Measurements from ENCODE around the gene NDUFC2. TPM values are rescaled to one million over a fixed set of nuclear protein-coding genes. Genes with fewer than 3 reads are reported as not detected.
"Not testable (repeated sequence)": the region's sequence is repeated elsewhere in the genome, so short reads cannot be mapped to it uniquely, and the experiment has no call there.

Gene NDUFC2
- total and polyA plus RNA-seq, 2 donors, result 67.9 to 193 TPM

GRCh38 chr11:78086521-78087074 lies 6.9 kb upstream of the NDUFC2 start:
- H3K27ac ChIP-seq (ENCODE audit: low read depth); H3K36me3 ChIP-seq (ENCODE audit: insufficient read depth); H3K4me3 ChIP-seq (ENCODE audit: low read depth, low read length); H3K4me1 ChIP-seq (ENCODE audit: insufficient read depth); DNase-seq (ENCODE audit: extremely low spot score): not testable (repeated sequence)
- WGBS, result 82% methylated on average over 6 of the region's 6 CpGs

- 65% methylated on average over 3 of the region's 3 CpGs for WGBS
Observed at GRCh38 chr11:78085972-78086371, 6.3 kb upstream of the NDUFC2 start.

GRCh38 chr11:78084506-78084905 lies 4.8 kb upstream of the NDUFC2 start:
- H3K4me1 ChIP-seq (ENCODE audit: insufficient read depth), result not testable (repeated sequence)

More at GRCh38 chr11:78085972-78086371, 6.3 kb upstream of the NDUFC2 start:
- no peak for DNase-seq (ENCODE audit: extremely low spot score)
- Histone ChIP-seq H3K4me1 (ENCODE audit: insufficient read depth) (no peaks in the 10 kb centered on the region), H3K4me3 (ENCODE audit: low read depth, low read length) (no peak overlapping the region), H3K36me3 (ENCODE audit: insufficient read depth) (no peaks in the 10 kb centered on the region), H3K27ac (ENCODE audit: low read depth) (no peak overlapping the region)

GRCh38 chr11:78083021-78083420 lies 3.4 kb upstream of the NDUFC2 start:
- H3K36me3 ChIP-seq (ENCODE audit: insufficient read depth), result no peaks in the 10 kb centered on the region
- no peak overlapping the region for H3K27ac ChIP-seq (ENCODE audit: low read depth)
- no peaks in the 10 kb centered on the region for H3K4me1 ChIP-seq (ENCODE audit: insufficient read depth)
- 52% methylated on average over 4 of the region's 4 CpGs for WGBS
- no peak overlapping the region for H3K4me3 ChIP-seq (ENCODE audit: low read depth, low read length)
- no peak for DNase-seq (ENCODE audit: extremely low spot score)

More at GRCh38 chr11:78084506-78084905, 4.8 kb upstream of the NDUFC2 start:
- H3K27ac ChIP-seq (ENCODE audit: low read depth); H3K4me3 ChIP-seq (ENCODE audit: low read depth, low read length); DNase-seq (ENCODE audit: extremely low spot score); H3K36me3 ChIP-seq (ENCODE audit: insufficient read depth): not testable (repeated sequence)
- 83% methylated on average over 8 of the region's 8 CpGs for WGBS

GRCh38 chr11:78082146-78082545 lies 2.5 kb upstream of the NDUFC2 start:
- H3K27ac ChIP-seq (ENCODE audit: low read depth), result no peak overlapping the region
- H3K4me3 ChIP-seq (ENCODE audit: low read depth, low read length), result no peak overlapping the region
- no peak for DNase-seq (ENCODE audit: extremely low spot score)
- no peaks in the 10 kb centered on the region for H3K36me3 ChIP-seq (ENCODE audit: insufficient read depth)
- 88% methylated on average over 8 of the region's 8 CpGs for WGBS
- H3K4me1 ChIP-seq (ENCODE audit: insufficient read depth), result no peaks in the 10 kb centered on the region

GRCh38 chr11:78081583-78081982 lies 1.9 kb upstream of the NDUFC2 start:
- H3K4me1 ChIP-seq (ENCODE audit: insufficient read depth), result peaks cover under 1% of the 10 kb centered on the region
- H3K4me3 ChIP-seq (ENCODE audit: low read depth, low read length), result no peak overlapping the region
- 92% methylated on average over 6 of the region's 6 CpGs for WGBS
- no peak overlapping the region for H3K27ac ChIP-seq (ENCODE audit: low read depth)
- no peaks in the 10 kb centered on the region for H3K36me3 ChIP-seq (ENCODE audit: insufficient read depth)
- DNase-seq (ENCODE audit: extremely low spot score), result no peak

- Histone ChIP-seq H3K4me3 (ENCODE audit: low read depth, low read length) (no peak overlapping the region), H3K27ac (ENCODE audit: low read depth) (no peak overlapping the region), H3K36me3 (ENCODE audit: insufficient read depth) (no peaks in the 10 kb centered on the region), H3K4me1 (ENCODE audit: insufficient read depth) (peaks cover 2% of the 10 kb centered on the region)
- 82% methylated on average over 11 of the region's 11 CpGs for WGBS
- DNase-seq (ENCODE audit: extremely low spot score), result no peak
Observed at GRCh38 chr11:78080818-78081495, 1.3 kb upstream of the NDUFC2 start.

- no peak for DNase-seq (ENCODE audit: extremely low spot score)
- H3K36me3 ChIP-seq (ENCODE audit: insufficient read depth), result no peaks in the 10 kb centered on the region
- 59% methylated on average over 23 of the region's 23 CpGs for WGBS
- peak overlapping the region; percentile 91 for H3K27ac ChIP-seq (ENCODE audit: low read depth)
- peaks cover 2% of the 10 kb centered on the region for H3K4me1 ChIP-seq (ENCODE audit: insufficient read depth)
- H3K4me3 ChIP-seq (ENCODE audit: low read depth, low read length), result peak overlapping the region; percentile 90
Observed at GRCh38 chr11:78080084-78080817, 589 bp upstream of the NDUFC2 start.

GRCh38 chr11:78078218-78079167 lies 1.2 kb downstream of the NDUFC2 start:
- H3K4me3 ChIP-seq (ENCODE audit: low read depth, low read length), result peak overlapping the region; percentile 90
- H3K4me1 ChIP-seq (ENCODE audit: insufficient read depth), result peaks cover 2% of the 10 kb centered on the region
- DNase-seq (ENCODE audit: extremely low spot score), result no peak
- H3K36me3 ChIP-seq (ENCODE audit: insufficient read depth), result no peaks in the 10 kb centered on the region
- WGBS, result 33% methylated on average over 21 of the region's 21 CpGs
- no peak overlapping the region for H3K27ac ChIP-seq (ENCODE audit: low read depth)

- not testable (repeated sequence) for DNase-seq (ENCODE audit: extremely low spot score); H3K27ac ChIP-seq (ENCODE audit: low read depth); H3K36me3 ChIP-seq (ENCODE audit: insufficient read depth); H3K4me3 ChIP-seq (ENCODE audit: low read depth, low read length); H3K4me1 ChIP-seq (ENCODE audit: insufficient read depth)
- WGBS, result 78% methylated on average over 4 of the region's 4 CpGs
Observed at GRCh38 chr11:78077592-78077991, 2.1 kb downstream of the NDUFC2 start.

GRCh38 chr11:78076733-78077403 lies 2.8 kb downstream of the NDUFC2 start:
- Histone ChIP-seq H3K4me3 (ENCODE audit: low read depth, low read length) (no peak overlapping the region), H3K4me1 (ENCODE audit: insufficient read depth) (peaks cover 2% of the 10 kb centered on the region), H3K36me3 (ENCODE audit: insufficient read depth) (no peaks in the 10 kb centered on the region), H3K27ac (ENCODE audit: low read depth) (no peak overlapping the region)
- WGBS, result 88% methylated on average over 6 of the region's 6 CpGs
- DNase-seq (ENCODE audit: extremely low spot score), result no peak

GRCh38 chr11:78074756-78075155 lies 4.9 kb downstream of the NDUFC2 start:
- H3K4me1 ChIP-seq (ENCODE audit: insufficient read depth), result peaks cover 2% of the 10 kb centered on the region
- no peak overlapping the region for H3K4me3 ChIP-seq (ENCODE audit: low read depth, low read length)
- DNase-seq (ENCODE audit: extremely low spot score), result no peak
- H3K27ac ChIP-seq (ENCODE audit: low read depth), result no peak overlapping the region
- 79% methylated on average over 6 of the region's 6 CpGs for WGBS
- H3K36me3 ChIP-seq (ENCODE audit: insufficient read depth), result peaks cover 5% of the 10 kb centered on the region

- DNase-seq (ENCODE audit: extremely low spot score), result no peak
- Histone ChIP-seq H3K36me3 (ENCODE audit: insufficient read depth) (peaks cover 6% of the 10 kb centered on the region), H3K27ac (ENCODE audit: low read depth) (no peak overlapping the region), H3K4me1 (ENCODE audit: insufficient read depth) (peaks cover 2% of the 10 kb centered on the region), H3K4me3 (ENCODE audit: low read depth, low read length) (no peak overlapping the region)
- 94% methylated on average over 4 of the region's 4 CpGs for WGBS
Observed at GRCh38 chr11:78072455-78072854, 7.2 kb downstream of the NDUFC2 start.

All from urinary bladder (tissue), 4 donors.